A549 (cell line): ENCODE measurements around the gene PGAP3. TPM values are rescaled to one million over a fixed set of nuclear protein-coding genes. Genes with fewer than 3 reads are reported as not detected.

Experiments
- ATAC-seq, 2 experiments: fragments of 200-7000 bp in 1 of 2; fragments of >200 bp in 1 of 2; cut with Nextera tagmentation in 1 of 2; cut with Tn5 transposase in 1 of 2; 3 replicates each; pipeline versions ENCODE4 v1.8.0 to v1.9.1; 2018 to 2020; ENCODE audit warnings: mild to moderate bottlenecking in 1 of 2, moderate library complexity in 1 of 2
- CTCF ChIA-PET: fragments of 300-600 bp; sonication (Branson Sonifier 250); formaldehyde crosslinking; extraction: SDS; loops from one replicate; lab custom pipeline; 2021; ENCODE audit warnings: antibody characterized with exemption, inconsistent platforms; lab: Yijun Ruan, JAX
- POLR2A ChIA-PET: fragments of 350-600 bp; formaldehyde crosslinking; extraction: SDS; loops from one replicate; lab custom pipeline; 2021; ENCODE audit warnings: antibody characterized with exemption, inconsistent platforms; lab: Yijun Ruan, JAX
- DNase-seq, 2 experiments: peaks; one replicate each; pipeline versions ENCODE4 v3.0.0 to v3.0.0-alpha.2; 2011 to 2016; ENCODE audit warnings: low read depth in 1 of 2, low spot score in 1 of 2
- FAIRE-seq: peaks from 2 replicates; lab custom pipeline; 2011; peaks lifted over from hg19 to GRCh38; lab: Jason Lieb, UNC
- H3K27ac ChIP-seq, 2 experiments: fragments of >200 bp; sonication (Bioruptor Twin); formaldehyde crosslinking; 3 replicates each; pipeline ENCODE4 v1.5.1; 2016 to 2017
- H3K4me1 ChIP-seq: fragments of >200 bp; sonication (Bioruptor Twin); formaldehyde crosslinking; 3 replicates; pipeline ENCODE4 v1.6.1; 2016
- H3K4me2 ChIP-seq: fragments of >200 bp; sonication (Bioruptor Twin); formaldehyde crosslinking; 3 replicates; pipeline ENCODE4 v1.6.1; 2016
- H3K4me3 ChIP-seq: fragments of >200 bp; sonication (Bioruptor Twin); formaldehyde crosslinking; 3 replicates; pipeline ENCODE4 v1.5.1; 2016
- H3K9me3 ChIP-seq: fragments of >200 bp; sonication (Bioruptor Twin); formaldehyde crosslinking; 3 replicates; pipeline ENCODE4 v1.6.1; 2016
- CHD2 ChIP-seq: fragments of 150-350 bp; IDR thresholded peaks from 2 replicates; pipeline ENCODE4 v1.6.1; 2014; ENCODE audit warnings: low read length; ENCODE audit not compliant: partially characterized antibody
- ELK1 ChIP-seq: fragments of 150-350 bp; IDR thresholded peaks from 2 replicates; pipeline ENCODE4 v1.6.1; 2014; ENCODE audit warnings: low read depth, mild to moderate bottlenecking, low read length
- FOSL2 ChIP-seq, 2 experiments: fragments of 450-650 bp in 1 of 2; fragments of >200 bp in 1 of 2; sonication (Bioruptor Twin) in 1 of 2; formaldehyde crosslinking; IDR thresholded peaks; 2 replicates each; pipeline versions ENCODE4 v1.5.0 to v1.6.1; 2016 to 2020; ENCODE audit warnings: mild to moderate bottlenecking in 1 of 2, moderate library complexity in 1 of 2
- HDAC2 ChIP-seq: fragments of 200-600 bp; sonication (generic); IDR thresholded peaks from 2 replicates; pipeline ENCODE4 v1.6.1; 2016
- HOXA7 ChIP-seq: fragments of 250-450 bp; sonication (Bioruptor Pico); IDR thresholded peaks from 2 replicates; pipeline ENCODE4 v1.5.0; 2020; ENCODE audit warnings: mild to moderate bottlenecking, moderate library complexity
- HOXB5 ChIP-seq: fragments of 250-450 bp; sonication (Bioruptor Pico); IDR thresholded peaks from 2 replicates; pipeline ENCODE4 v1.5.0; 2020; ENCODE audit warnings: mild to moderate bottlenecking, moderate library complexity
- JUN ChIP-seq, 2 experiments: fragments of >200 bp; sonication (Bioruptor Twin); formaldehyde crosslinking; IDR thresholded peaks; 2 replicates in 1 of 2; 3 replicates in 1 of 2; pipeline ENCODE4 v1.6.1; 2016 to 2017
- KDM1A ChIP-seq: fragments of 200-600 bp; sonication (generic); IDR thresholded peaks from 2 replicates; pipeline ENCODE4 v1.6.1; 2016; ENCODE audit warnings: low read depth, mild to moderate bottlenecking
- MAZ ChIP-seq: fragments of 150-350 bp; IDR thresholded peaks from 2 replicates; pipeline ENCODE4 v1.6.1; 2014; ENCODE audit warnings: antibody characterized with exemption, low read depth, low read length, borderline replicate concordance
- NFE2L2 ChIP-seq: fragments of 150-350 bp; conservative IDR thresholded peaks from 2 replicates; pipeline ENCODE4 v1.6.1; 2014; ENCODE audit warnings: low read length
- POLR2A ChIP-seq: IDR thresholded peaks from 2 replicates; pipeline ENCODE4 v1.6.1; 2012; ENCODE audit warnings: mild to moderate bottlenecking, low read length
- RCOR1 ChIP-seq: fragments of 150-350 bp; IDR thresholded peaks from 2 replicates; pipeline ENCODE4 v1.6.1; 2014; ENCODE audit warnings: antibody characterized with exemption, low read length, low read depth
- RFX5 ChIP-seq: fragments of 450-650 bp; IDR thresholded peaks from 2 replicates; pipeline ENCODE4 v1.7.1; 2014; ENCODE audit warnings: antibody characterized with exemption, mild to moderate bottlenecking, moderate library complexity
- ZC3H11A ChIP-seq: fragments of 450-650 bp; IDR thresholded peaks from 2 replicates; pipeline ENCODE4 v1.6.1; 2014; ENCODE audit warnings: antibody characterized with exemption, mild to moderate bottlenecking
- ZSCAN20 ChIP-seq: fragments of 250-450 bp; sonication (Bioruptor Pico); IDR thresholded peaks from 2 replicates; pipeline ENCODE4 v1.8.0; 2022; ENCODE audit warnings: mild to moderate bottlenecking, moderate library complexity
- WGBS: methylation state at CpG from one replicate; pipeline ENCODE4 v1.1.6; 2017; ENCODE audit errors: missing lambda C conversion rate; 5-methylcytosine and 5-hydroxymethylcytosine counted together
- polyA plus RNA-seq, 4 experiments: library from polyadenylated mRNA; depleted of rRNA in 3 of 4; stranded (reverse); fragments of >200 nt; fragmentation: RNase III in 1 of 4; extraction: RNeasy Plus Mini Kit Qiagen cat#74134 plus additional on column Dnase treatment in 1 of 4; gene quantifications; 2 replicates in 3 of 4; 3 replicates in 1 of 4; pipeline ENCODE4 v1.2.3, GENCODE V29; 2011 to 2017
- TF ChIP-seq, protein P1 (sequence below): IDR thresholded peaks from 2 replicates; pipeline ENCODE4 v1.6.1; 2012

PGAP3 gene
- polyA plus RNA-seq, 2 of the 4 experiments (the other 2 are of a cell fraction) = 7.3 to 8.5 TPM

DNA sequence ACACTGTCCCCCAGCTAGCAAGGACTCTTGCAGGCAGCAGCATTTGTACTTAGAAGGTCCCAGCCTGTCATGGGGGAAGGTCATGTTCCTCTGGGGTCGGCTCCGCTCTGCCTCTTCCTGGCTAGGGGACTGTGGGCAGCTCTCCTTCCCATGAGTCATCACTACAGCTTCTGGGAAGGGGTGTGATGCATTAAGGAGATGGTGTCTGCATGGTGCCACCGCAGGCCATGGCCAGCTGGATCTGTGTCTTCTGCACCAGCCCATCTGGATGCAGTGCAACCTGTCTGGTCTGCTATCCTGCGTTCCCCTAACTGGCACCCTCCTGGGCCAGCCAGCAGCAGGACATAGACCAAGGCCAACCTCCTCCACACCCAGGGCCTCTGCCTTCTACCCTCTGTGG, 44.6 kb downstream of the PGAP3 start:
- DNase-seq (no peak), ATAC-seq (peak; percentile 32 to 46; a peak in 4 of 6 replicates), FAIRE-seq (no peak)
- H3K4me3 ChIP-seq = no peak overlapping the region
- H3K9me3 ChIP-seq = no peaks in the 10 kb centered on the region
- TF ChIP-seq HOXA7 (CRISPR knock-in tag) (no peak), FOSL2 (IDR thresholded peaks at IDR 0.05) (no peak), FOSL2 (CRISPR knock-in tag; IDR thresholded peaks at IDR 0.05) (peak; percentile 28; the same call in 1 of the 2 replicates)
- CTCF ChIA-PET = interaction anchor here (1.2 to 58.8 kb wide), 5 partner anchors 9 to 110 kb away, joined by 3 to 1581 read pairs (median 1391); partner anchors contain the start of genes ERBB2, NEUROD2, PGAP3 and PNMT
- POLR2A ChIA-PET = interaction anchor here (0.6 kb wide), 3 partner anchors 44 to 242 kb away, joined by 3 read pairs; partner anchors contain the start of genes FBXL20 and MED1
- WGBS = 71% methylated on average over 4 of the region's 4 CpGs
- peaks cover 20% of the 10 kb centered on the region for H3K4me1 ChIP-seq
- no peak overlapping the region for H3K27ac ChIP-seq
- H3K4me2 ChIP-seq = 0 out of 3 replicates have a peak overlapping the region, but pooled peaks have one; percentile 25

GRCh38 chr17:39642291-39643074, 45.4 kb downstream of the PGAP3 start:
- Histone ChIP-seq H3K4me3 (no peak overlapping the region), H3K27ac (no peak overlapping the region), H3K4me1 (peaks cover 26% of the 10 kb centered on the region), H3K9me3 (no peaks in the 10 kb centered on the region), H3K4me2 (no peak overlapping the region)
- no peak for DNase-seq
- ChIA-PET POLR2A (interaction anchor here (0.6 kb wide), 1 partner anchor 45 kb away, joined by 3 read pairs; no protein-coding TSS in a partner anchor), CTCF (interaction anchor here (1.2 to 58.8 kb wide), 4 partner anchors 8 to 111 kb away, joined by 5 to 1581 read pairs (median 1486); partner anchors contain the start of genes ERBB2, NEUROD2, PGAP3 and PNMT)
- ATAC-seq = no peak
- 88% methylated on average over 9 of the region's 9 CpGs for WGBS
- no peak for FAIRE-seq
- peak; percentile 45; the same call in 1 of the 2 replicates for TF ChIP-seq KDM1A
- no peak for TF ChIP-seq RFX5

GRCh38 chr17:39641883-39642282, 46.0 kb downstream of the PGAP3 start:
- Histone ChIP-seq H3K4me2 (no peak overlapping the region), H3K27ac (no peak overlapping the region), H3K4me3 (no peak overlapping the region), H3K9me3 (no peaks in the 10 kb centered on the region), H3K4me1 (peaks cover 26% of the 10 kb centered on the region)
- FAIRE-seq (no peak), DNase-seq (no peak), ATAC-seq (no peak)
- CTCF ChIA-PET = interaction anchor here (1.3 to 58.8 kb wide), 4 partner anchors 7 to 89 kb away, joined by 5 to 1581 read pairs (median 1486); partner anchors contain the start of genes ERBB2, MIEN1, NEUROD2 and PGAP3
- 84% methylated on average over 7 of the region's 7 CpGs for WGBS
- POLR2A ChIA-PET = no interaction called here
- TF ChIP-seq ZSCAN20 (CRISPR knock-in tag) (no peak), HOXB5 (no peak)
- TF ChIP-seq, protein P1, sequence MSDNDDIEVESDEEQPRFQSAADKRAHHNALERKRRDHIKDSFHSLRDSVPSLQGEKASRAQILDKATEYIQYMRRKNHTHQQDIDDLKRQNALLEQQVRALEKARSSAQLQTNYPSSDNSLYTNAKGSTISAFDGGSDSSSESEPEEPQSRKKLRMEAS = no peak

DNA sequence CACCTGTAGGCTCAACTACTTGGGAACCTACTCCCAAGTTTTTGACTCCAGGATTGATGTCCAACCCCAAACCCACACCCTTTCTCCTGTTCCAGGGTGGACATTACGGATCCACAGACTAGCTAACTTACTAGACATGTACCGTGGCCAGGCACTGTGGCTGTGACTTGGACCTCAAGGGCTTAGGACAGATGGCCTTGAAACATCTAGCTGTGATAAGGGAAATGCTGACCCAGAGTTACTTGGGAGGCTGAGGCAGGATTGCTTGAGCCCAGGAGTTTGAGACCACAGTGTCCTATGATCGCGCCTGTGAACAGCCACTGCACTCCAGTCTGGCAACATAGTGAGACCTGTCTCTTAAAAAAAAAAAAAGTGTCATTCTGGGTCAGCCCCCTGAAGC, 46.8 kb downstream of the PGAP3 start:
- no peak overlapping the region for H3K4me3 ChIP-seq
- DNase-seq = no peak
- TF ChIP-seq POLR2A (no peak), HDAC2 (no peak), ZC3H11A (no peak), ELK1 (no peak), CHD2 (no peak), KDM1A (no peak), JUN (IDR thresholded peaks at IDR 0.05) (no peak), MAZ (no peak), HOXB5 (no peak), NFE2L2 (no peak), RCOR1 (no peak), HOXA7 (CRISPR knock-in tag) (no peak)
- TF ChIP-seq, all 56 proteins: peak for 0
- WGBS = 95% methylated on average over 4 of the region's 4 CpGs
- no peak overlapping the region for H3K27ac ChIP-seq
- CTCF ChIA-PET = interaction anchor here (1.3 to 58.8 kb wide), 4 partner anchors 6 to 89 kb away, joined by 5 to 1581 read pairs (median 1486); partner anchors contain the start of genes ERBB2, MIEN1, NEUROD2 and PGAP3
- H3K4me2 ChIP-seq = no peak overlapping the region
- no peaks in the 10 kb centered on the region for H3K9me3 ChIP-seq
- no peak for ATAC-seq
- peaks cover 31% of the 10 kb centered on the region for H3K4me1 ChIP-seq
- POLR2A ChIA-PET = no interaction called here
- FAIRE-seq = no peak
